GM12878 (cell line): ENCODE measurements around the gene FAM81B. TPM values are rescaled to one million over a fixed set of nuclear protein-coding genes. Genes with fewer than 3 reads are reported as not detected.
A peak's percentile ranks its signal among the peaks of the same experiment; 100 is the strongest.
"Not testable (repeated sequence)": the region's sequence is repeated elsewhere in the genome, so short reads cannot be mapped to it uniquely, and the experiment has no call there.

Experiments used
- ATAC-seq: fragments of 200-7000 bp; cut with Tn5 transposase; 3 replicates; pipeline ENCODE4 v1.9.1; 2020; ENCODE audit warnings: mild to moderate bottlenecking, moderate library complexity
- Bru-seq: library from RNA; stranded (reverse); fragments of 400-500 nt; gene quantifications from one replicate; lab custom pipeline; 2021; lab: Mats Ljungman, UMichigan
- BruChase-seq, 2 experiments: library from RNA; stranded (reverse); fragments of 400-500 nt; gene quantifications; one replicate each; lab custom pipeline; 2021; lab: Mats Ljungman, UMichigan
- BruUV-seq: library from RNA; stranded (reverse); fragments of 400-500 nt; replicated peaks from 2 replicates; lab custom pipeline; 2021; lab: Mats Ljungman, UMichigan
- CTCF ChIA-PET: fragments of 300-600 bp; sonication (Branson Sonifier 250); formaldehyde crosslinking; extraction: SDS; loops from one replicate; lab custom pipeline; 2021; ENCODE audit warnings: inconsistent platforms; lab: Yijun Ruan, JAX
- POLR2A ChIA-PET: fragments of 350-600 bp; formaldehyde crosslinking; extraction: SDS; loops from one replicate; lab custom pipeline; 2021; ENCODE audit warnings: inconsistent platforms; lab: Charles Lee
- RAD21 ChIA-PET: fragments of 300-600 bp; sonication (Branson Sonifier 250); formaldehyde crosslinking; loops from one replicate; lab custom pipeline; 2023; ENCODE audit warnings: antibody characterized with exemption; ENCODE audit not compliant: unreplicated experiment; lab: Charles Lee
- SMC1A ChIA-PET: fragments of 300-600 bp; sonication (Branson Sonifier 250); formaldehyde crosslinking; loops from one replicate; lab custom pipeline; 2023; ENCODE audit not compliant: unreplicated experiment, uncharacterized antibody; lab: Charles Lee
- DNase-seq: peaks from one replicate; pipeline ENCODE4 v3.0.0-alpha.2; 2011; ENCODE audit warnings: low read depth, low spot score
- FAIRE-seq: peaks from 3 replicates; lab custom pipeline; 2011; peaks lifted over from hg19 to GRCh38; lab: Jason Lieb, UNC
- H2AFZ ChIP-seq: 2 replicates; pipeline ENCODE4 v1.6.0; 2011; ENCODE audit warnings: low read depth, low read length, control low read depth; ENCODE audit not compliant: control insufficient read depth
- H3K27ac ChIP-seq: 2 replicates; pipeline ENCODE4 v1.5.1; 2011; ENCODE audit warnings: control low read depth; ENCODE audit not compliant: control insufficient read depth, insufficient read depth
- H3K27me3 ChIP-seq, 2 experiments: replicated peaks in 1 of 2; 2 replicates each; pipeline versions ENCODE4 v1.6.0 to v1.6.1; 2011; ENCODE audit warnings: low read length in 1 of 2; ENCODE audit not compliant: control insufficient read depth in 2 of 2, insufficient read depth in 2 of 2
- H3K36me3 ChIP-seq, 2 experiments: 2 replicates each; pipeline ENCODE4 v1.5.1; 2011; ENCODE audit warnings: low read length in 1 of 2; ENCODE audit not compliant: control insufficient read depth in 2 of 2, insufficient read depth in 2 of 2
- H3K4me1 ChIP-seq: 2 replicates; pipeline ENCODE4 v1.6.1; 2011; ENCODE audit warnings: mild to moderate bottlenecking, low read length, moderate library complexity, mixed read lengths; ENCODE audit not compliant: control insufficient read depth, insufficient read depth
- H3K4me2 ChIP-seq: 2 replicates; pipeline ENCODE4 v1.6.0; 2011; ENCODE audit warnings: control low read depth; ENCODE audit not compliant: control insufficient read depth, insufficient read depth
- H3K4me3 ChIP-seq: fragments of 200-600 bp; sonication (generic); 2 replicates; pipeline ENCODE4 v1.5.1; 2016
- H3K79me2 ChIP-seq: 2 replicates; pipeline ENCODE4 v1.6.0; 2011; ENCODE audit warnings: low read length; ENCODE audit not compliant: control insufficient read depth, insufficient read depth
- H3K9ac ChIP-seq: 2 replicates; pipeline ENCODE4 v1.8.0; 2011; ENCODE audit warnings: low read length, control low read depth, mixed read lengths; ENCODE audit not compliant: control insufficient read depth, insufficient read depth
- H3K9me3 ChIP-seq: replicated peaks from 3 replicates; pipeline ENCODE4 v1.5.1; 2011; ENCODE audit warnings: mild to moderate bottlenecking, low read length; ENCODE audit not compliant: control insufficient read depth, insufficient read depth
- H4K20me1 ChIP-seq: 2 replicates; pipeline ENCODE4 v1.6.0; 2011; ENCODE audit not compliant: control insufficient read depth, insufficient read depth
- ESRRA ChIP-seq: IDR thresholded peaks from 2 replicates; pipeline ENCODE4 v1.6.1; 2012; ENCODE audit warnings: mild to moderate bottlenecking, low read length, improper control_type of control experiment
- GATAD2B ChIP-seq: fragments of 450-650 bp; conservative IDR thresholded peaks from 2 replicates; pipeline ENCODE4 v1.6.1; 2017; ENCODE audit warnings: low read depth, mild to moderate bottlenecking, moderate library complexity
- HDAC6 ChIP-seq: fragments of 200-600 bp; sonication (generic); IDR thresholded peaks from one replicate; pipeline ENCODE4 v1.8.0; 2017; ENCODE audit warnings: antibody characterized with exemption; ENCODE audit not compliant: unreplicated experiment
- HSF1 ChIP-seq: fragments of 150-350 bp; IDR thresholded peaks from 2 replicates; pipeline ENCODE4 v1.6.1; 2014; ENCODE audit warnings: mild to moderate bottlenecking, low read depth, low read length
- KDM1A ChIP-seq: fragments of 200-600 bp; sonication (generic); IDR thresholded peaks from 2 replicates; pipeline ENCODE4 v1.6.1; 2016; ENCODE audit warnings: borderline replicate concordance
- MYC ChIP-seq: IDR thresholded peaks from 2 replicates; pipeline ENCODE4 v1.6.1; 2011; ENCODE audit warnings: mild to moderate bottlenecking, low read length, moderate library complexity, inconsistent platforms; ENCODE audit not compliant: insufficient read depth, insufficient replicate concordance, insufficient read length, severe bottlenecking
- NFYB ChIP-seq: IDR thresholded peaks from 2 replicates; pipeline ENCODE4 v1.6.1; 2011; ENCODE audit warnings: low read depth, mild to moderate bottlenecking, low read length, improper control_type of control experiment, moderate library complexity; ENCODE audit not compliant: insufficient read depth
- NR2F1 ChIP-seq: fragments of 450-650 bp; conservative IDR thresholded peaks from 2 replicates; pipeline ENCODE4 v1.6.1; 2017; ENCODE audit warnings: mild to moderate bottlenecking
- RBBP5 ChIP-seq: fragments of 200-600 bp; sonication (generic); conservative IDR thresholded peaks from 2 replicates; pipeline ENCODE4 v1.6.1; 2016
- SREBF2 ChIP-seq: IDR thresholded peaks from 2 replicates; pipeline ENCODE4 v1.6.1; 2012; ENCODE audit warnings: mild to moderate bottlenecking, low read length
- YBX1 ChIP-seq: fragments of 450-650 bp; IDR thresholded peaks from 2 replicates; pipeline ENCODE4 v1.6.1; 2016; ENCODE audit warnings: antibody characterized with exemption
- ZNF622 ChIP-seq: fragments of 450-650 bp; IDR thresholded peaks from 2 replicates; pipeline ENCODE4 v1.6.1; 2017; ENCODE audit warnings: mild to moderate bottlenecking, inconsistent platforms
- WGBS: methylation state at CpG from one replicate; pipeline ENCODE4 v1.1.6; 2016; ENCODE audit warnings: low lambda C conversion rate; ENCODE audit not compliant: insufficient replicate concordance, insufficient coverage; ENCODE audit errors: missing lambda C conversion rate; 5-methylcytosine and 5-hydroxymethylcytosine counted together
- in situ Hi-C: fragments of 300-500 bp; cut with MboI; formaldehyde crosslinking; loops from 9 replicates; pipeline ENCODE4 v1.14.3; 2018; ENCODE audit warnings: mixed read lengths
- intact Hi-C: fragments of 100-400 bp; cut with micrococcal nuclease; formaldehyde crosslinking; loops from one replicate; pipeline ENCODE4 v1.14.2; 2022; ENCODE audit not compliant: unreplicated experiment
- long read RNA-seq, 2 experiments: library from polyadenylated mRNA; unstranded; transcript quantifications; one replicate each; pipeline ENCODE4 v2.0.0, GENCODE V29; 2019 to 2020
- polyA minus RNA-seq, 3 experiments: library from RNA; depleted of rRNA, polyadenylated mRNA; stranded (reverse); fragments of >200 nt; gene quantifications; 2 replicates each; pipeline ENCODE4 v1.2.3, GENCODE V29; 2011
- polyA plus RNA-seq, 11 experiments: library from polyadenylated mRNA; depleted of rRNA in 4 of 11; unstranded in 6 of 11; stranded (reverse) in 5 of 11; fragments of >200 nt; fragmentation: Nextera tagmentation in 4 of 11; fragmentation: Illumina TruSeq in 1 of 11; extraction: Ambion mirVana in 4 of 11; extraction: Trizol in 1 of 11; gene quantifications; 1 replicate in 1 of 11; 2 replicates in 10 of 11; pipeline versions ENCODE4 v1.2.1 to v1.2.3, GENCODE V29; 2011 to 2016; ENCODE audit warnings: inconsistent platforms in 2 of 11, missing spikeins in 2 of 11, low read depth in 1 of 11
- total RNA-seq, 4 experiments: library from RNA; depleted of rRNA in 3 of 4; stranded (reverse); fragments of >200 nt in 3 of 4; fragmentation: Illumina TruSeq in 1 of 4; extraction: Trizol in 1 of 4; gene quantifications; 2 replicates each; pipeline versions ENCODE4 v1.2.1 to v1.2.3, GENCODE V29; 2013 to 2021

The FAM81B gene
- not detected in 2 replicates for total RNA-seq (2013; cell fraction: nucleolus; rRNA removed)
- total RNA-seq (2014; rRNA removed) (not detected in 2 replicates), total RNA-seq (2014; rRNA removed; fragmentation: Illumina TruSeq; extraction: Trizol) (not detected in 2 replicates), total RNA-seq (2021) (not detected in 2 replicates), polyA plus RNA-seq (2011; rRNA removed) (not detected in 2 replicates), polyA plus RNA-seq (2014; fragmentation: Illumina TruSeq; extraction: Trizol) (not detected in 2 replicates), polyA plus RNA-seq (2014; fragmentation: Nextera tagmentation; extraction: Ambion mirVana) (not detected), polyA plus RNA-seq (2014; rRNA removed) (not detected in 2 replicates), polyA plus RNA-seq (2016; fragmentation: Nextera tagmentation; extraction: Ambion mirVana) (not detected), polyA minus RNA-seq (2011; rRNA and poly(A)+ RNA removed) (not detected in 2 replicates), Bru-seq, nascent RNA (percentile 1 among the genes with signal in this experiment), BruChase-seq, experiment 1, labeled RNA remaining after a 6-hour chase (not detected), BruChase-seq, experiment 2, labeled RNA remaining after a 2-hour chase (not detected)
- not detected for polyA plus RNA-seq (2011; ENCODE audit: low read depth)
- polyA plus RNA-seq (2011; cell fraction: cytosol; rRNA removed), result not detected in 2 replicates
- not detected in 2 replicates for polyA plus RNA-seq (2011; cell fraction: nucleus; rRNA removed)
- polyA plus RNA-seq (2012), result not detected in 2 replicates
- polyA minus RNA-seq (2011; cell fraction: cytosol; rRNA and poly(A)+ RNA removed), result not detected in 2 replicates
- polyA minus RNA-seq (2011; cell fraction: nucleus; rRNA and poly(A)+ RNA removed), result not detected in 2 replicates
- long read RNA-seq, experiment 1, result 0 reads
- long read RNA-seq, experiment 2, result 0 reads

GRCh38 chr5:95390812-95391492 is at the start of gene FAM81B:
Gene FAM81B, plus strand, starts transcription at chr5:95391366. Its CDS starts 24 bp downstream, at chr5:95391390.
- no peak for TF ChIP-seq YBX1
- TF ChIP-seq ESRRA, result no peak
- no peak for TF ChIP-seq HSF1
- no peak for TF ChIP-seq KDM1A
- no peak for TF ChIP-seq NR2F1
- TF ChIP-seq ZNF622, result no peak
- TF ChIP-seq NFYB, result no peak
- TF ChIP-seq HDAC6, result no peak
- TF ChIP-seq GATAD2B, result no peak
- TF ChIP-seq RBBP5, result no peak
- TF ChIP-seq MYC, result no peak
- no peak for TF ChIP-seq SREBF2
- SMC1A ChIA-PET, result interaction anchor here (0.6 to 2.3 kb wide), 7 partner anchors 16 to 94 kb away, joined by 3 to 6 read pairs (median 3); no protein-coding TSS in a partner anchor
- no peaks in the 10 kb centered on the region; a peak in 1 of 4 replicates for H3K27me3 ChIP-seq
- ATAC-seq (no peak), DNase-seq (no peak), FAIRE-seq (no peak)
- in situ Hi-C loops, result no loop called here
- H3K27ac ChIP-seq, result no peak within 1 kb of the TSS
- H3K9ac ChIP-seq, result no peak within 1 kb of the TSS
- CTCF ChIA-PET, result interaction anchor here (1.1 kb wide), 1 partner anchor 16 kb away, joined by 4 read pairs; no protein-coding TSS in a partner anchor
- H3K36me3 ChIP-seq, result no peaks in the 10 kb centered on the region
- H2AFZ ChIP-seq, result no peak within 1 kb of the TSS
- H3K79me2 ChIP-seq, result no peaks in the 10 kb centered on the region
- no peak within 1 kb of the TSS for H3K4me3 ChIP-seq
- no peaks in the 10 kb centered on the region for H3K9me3 ChIP-seq
- POLR2A ChIA-PET, result no interaction called here
- WGBS, result 53% methylated on average over 2 of the region's 2 CpGs
- H3K4me1 ChIP-seq, result no peaks in the 10 kb centered on the region; the same call in 1 of the 2 replicates
- no TSS peak for BruUV-seq
- no peak within 1 kb of the TSS for H3K4me2 ChIP-seq
- H4K20me1 ChIP-seq, result no peaks in the 10 kb centered on the region
- intact Hi-C loops, result no loop called here
- RAD21 ChIA-PET, result interaction anchor here (1.2 kb wide), 1 partner anchor 33 kb away, joined by 3 read pairs; no protein-coding TSS in a partner anchor

GRCh38 chr5:95341444-95341843 is 49.7 kb upstream of the FAM81B start:
- H2AFZ ChIP-seq, FAIRE-seq, H4K20me1 ChIP-seq, BruUV-seq, H3K27me3 ChIP-seq, H3K9me3 ChIP-seq, H3K27ac ChIP-seq, DNase-seq, H3K4me1 ChIP-seq, H3K36me3 ChIP-seq, H3K9ac ChIP-seq, RAD21 ChIA-PET, intact Hi-C loops, ATAC-seq, H3K4me3 ChIP-seq, H3K4me2 ChIP-seq, POLR2A ChIA-PET, CTCF ChIA-PET, in situ Hi-C loops, H3K79me2 ChIP-seq, SMC1A ChIA-PET: not testable (repeated sequence)
- 13% methylated on average over 2 of the region's 2 CpGs for WGBS
